H1 (cell line): ENCODE data around the gene ZBTB43. TPM values are rescaled to one million over a fixed set of nuclear protein-coding genes. Genes with fewer than 3 reads are reported as not detected.

ENCODE experiments used
- CTCF ChIA-PET: fragments of 300-600 bp; sonication (Branson Sonifier 250); formaldehyde crosslinking; loops from one replicate; lab custom pipeline; 2021; ENCODE audit not compliant: partially characterized antibody; lab: Charles Lee
- POLR2A ChIA-PET: fragments of 300-600 bp; sonication (Branson Sonifier 250); formaldehyde crosslinking; loops from one replicate; lab custom pipeline; 2021; ENCODE audit warnings: inconsistent platforms; ENCODE audit not compliant: partially characterized antibody; lab: Charles Lee
- DNase-seq, 2 experiments: peaks; one replicate each; pipeline versions ENCODE4 v3.0.0 to v3.0.0-alpha.2; 2010 to 2022; ENCODE audit warnings: low spot score in 2 of 2, low read depth in 1 of 2, mixed read lengths in 1 of 2
- FAIRE-seq: peaks from 2 replicates; lab custom pipeline; 2011; peaks lifted over from hg19 to GRCh38; lab: Jason Lieb, UNC
- H2AFZ ChIP-seq: 2 replicates; pipeline ENCODE4 v1.8.1; 2012; ENCODE audit warnings: low read length, inconsistent platforms
- H2AK5ac ChIP-seq: 2 replicates; pipeline ENCODE4 v1.6.1; 2013; ENCODE audit warnings: low read depth, low read length
- H2BK120ac ChIP-seq: replicated peaks from 2 replicates; pipeline ENCODE3; 2013; ENCODE audit warnings: low read depth, low read length, inconsistent platforms
- H2BK12ac ChIP-seq: 2 replicates; pipeline ENCODE4 v1.6.1; 2013; ENCODE audit warnings: low read depth, low read length
- H2BK15ac ChIP-seq: 2 replicates; pipeline ENCODE4 v1.6.1; 2013; ENCODE audit warnings: low read length
- H2BK20ac ChIP-seq: 2 replicates; pipeline ENCODE4 v1.6.1; 2013; ENCODE audit warnings: low read length
- H2BK5ac ChIP-seq: 2 replicates; pipeline ENCODE4 v1.6.1; 2013; ENCODE audit warnings: low read depth, low read length
- H3K14ac ChIP-seq: 2 replicates; pipeline ENCODE4 v1.6.1; 2013; ENCODE audit warnings: inconsistent platforms; ENCODE audit not compliant: insufficient read length
- H3K18ac ChIP-seq: 2 replicates; pipeline ENCODE4 v1.6.1; 2013; ENCODE audit warnings: low read length; ENCODE audit errors: extremely low read depth
- H3K23ac ChIP-seq: 2 replicates; pipeline ENCODE4 v1.6.1; 2013; ENCODE audit warnings: inconsistent platforms; ENCODE audit not compliant: insufficient read length
- H3K23me2 ChIP-seq: 2 replicates; pipeline ENCODE4 v1.6.1; 2013; ENCODE audit warnings: low read depth, low read length
- H3K27ac ChIP-seq: 2 replicates; pipeline ENCODE4 v1.6.1; 2011; ENCODE audit warnings: low read depth, low read length, inconsistent platforms
- H3K27me3 ChIP-seq, 4 experiments: replicated peaks in 1 of 4; 1 replicate in 1 of 4; 2 replicates in 3 of 4; pipeline versions ENCODE4 v1.6.1 to v1.8.1; 2011 to 2013; ENCODE audit warnings: low read length in 3 of 4, mild to moderate bottlenecking in 3 of 4, inconsistent platforms in 2 of 4, mixed read lengths in 2 of 4, moderate library complexity in 1 of 4; ENCODE audit not compliant: control insufficient read depth in 3 of 4, insufficient read depth in 3 of 4; ENCODE audit errors: extremely low read depth in 1 of 4
- H3K36me3 ChIP-seq, 4 experiments: 2 replicates each; pipeline versions ENCODE4 v1.6.1 to v1.8.1; 2011 to 2013; ENCODE audit warnings: mild to moderate bottlenecking in 4 of 4, low read length in 3 of 4, moderate library complexity in 2 of 4, control low read depth in 1 of 4, inconsistent platforms in 1 of 4; ENCODE audit not compliant: insufficient read depth in 4 of 4, control insufficient read depth in 2 of 4
- H3K4ac ChIP-seq: replicated peaks from 2 replicates; pipeline ENCODE3; 2013; ENCODE audit warnings: low read length, low read depth, mixed read lengths, inconsistent platforms; ENCODE audit not compliant: insufficient read length
- H3K4me1 ChIP-seq, 4 experiments: replicated peaks in 1 of 4; 1 replicate in 1 of 4; 2 replicates in 3 of 4; pipeline versions ENCODE4 v1.6.1 to v1.8.1; 2011 to 2013; ENCODE audit warnings: low read length in 3 of 4, inconsistent platforms in 2 of 4, mixed read lengths in 1 of 4; ENCODE audit not compliant: insufficient read depth in 4 of 4, control insufficient read depth in 3 of 4
- H3K4me2 ChIP-seq, 2 experiments: 2 replicates each; pipeline versions ENCODE4 v1.6.1 to v1.8.1; 2011 to 2013; ENCODE audit warnings: low read depth in 2 of 2, low read length in 2 of 2, control low read depth in 1 of 2, inconsistent platforms in 1 of 2, mild to moderate bottlenecking in 1 of 2; ENCODE audit not compliant: insufficient read depth in 1 of 2
- H3K4me3 ChIP-seq, 4 experiments: fragments of 200-600, 300-600 bp in 1 of 4; sonication (generic), shearing (Covaris generic), sonication (Bioruptor Twin) in 1 of 4; 2 replicates each; pipeline versions ENCODE4 v1.5.1 to v1.8.1; 2011 to 2016; ENCODE audit warnings: low read length in 4 of 4, low read depth in 3 of 4, control low read depth in 2 of 4, inconsistent platforms in 2 of 4, mild to moderate bottlenecking in 2 of 4, mixed read lengths in 1 of 4, moderate library complexity in 1 of 4; ENCODE audit not compliant: insufficient read depth in 2 of 4; ENCODE audit errors: extremely low read depth in 1 of 4
- H3K56ac ChIP-seq: replicated peaks from 2 replicates; pipeline ENCODE3; 2013; ENCODE audit warnings: low read depth, mild to moderate bottlenecking, mixed read lengths, low read length, inconsistent platforms; ENCODE audit not compliant: insufficient read length
- H3K79me1 ChIP-seq: 2 replicates; pipeline ENCODE4 v1.6.1; 2013; ENCODE audit warnings: low read depth, low read length, control low read depth
- H3K79me2 ChIP-seq, 2 experiments: 2 replicates each; pipeline versions ENCODE4 v1.6.1 to v1.8.1; 2012 to 2013; ENCODE audit warnings: low read length in 2 of 2, mild to moderate bottlenecking in 2 of 2, inconsistent platforms in 1 of 2; ENCODE audit not compliant: insufficient read depth in 2 of 2, control insufficient read depth in 1 of 2
- H3K9ac ChIP-seq, 4 experiments: replicated peaks in 1 of 4; 1 replicate in 1 of 4; 2 replicates in 3 of 4; pipeline versions ENCODE4 v1.6.1 to v1.8.1; 2011 to 2013; ENCODE audit warnings: low read depth in 3 of 4, low read length in 3 of 4, control low read depth in 2 of 4, mild to moderate bottlenecking in 2 of 4, moderate library complexity in 2 of 4, inconsistent platforms in 1 of 4; ENCODE audit errors: extremely low read depth in 1 of 4
- H3K9me3 ChIP-seq, 2 experiments: 2 replicates each; pipeline versions ENCODE4 v1.6.1 to v1.8.1; 2012 to 2013; ENCODE audit warnings: mild to moderate bottlenecking in 2 of 2, moderate library complexity in 2 of 2, control low read depth in 1 of 2, inconsistent platforms in 1 of 2, low read depth in 1 of 2, low read length in 1 of 2, mixed read lengths in 1 of 2; ENCODE audit not compliant: insufficient read depth in 2 of 2
- H4K20me1 ChIP-seq, 2 experiments: replicated peaks in 1 of 2; 2 replicates each; pipeline versions ENCODE3 to v1.8.1; 2011 to 2013; ENCODE audit warnings: inconsistent platforms in 2 of 2, low read length in 2 of 2, mild to moderate bottlenecking in 1 of 2; ENCODE audit not compliant: insufficient read depth in 2 of 2, control insufficient read depth in 1 of 2
- H4K5ac ChIP-seq: 2 replicates; pipeline ENCODE4 v1.6.1; 2013; ENCODE audit warnings: low read length, low read depth, mixed read lengths, inconsistent platforms; ENCODE audit not compliant: insufficient read length
- H4K8ac ChIP-seq: 2 replicates; pipeline ENCODE4 v1.8.0; 2013; ENCODE audit warnings: mild to moderate bottlenecking, moderate library complexity, low read length, inconsistent platforms; ENCODE audit not compliant: insufficient read depth; ENCODE audit errors: extremely low read depth
- H4K91ac ChIP-seq: replicated peaks from 2 replicates; pipeline ENCODE3; 2013; ENCODE audit warnings: low read length, mixed read lengths, inconsistent platforms; ENCODE audit not compliant: insufficient read length
- BACH1 ChIP-seq: IDR thresholded peaks from 2 replicates; pipeline ENCODE4 v1.6.1; 2012; ENCODE audit warnings: low read length, improper control_type of control experiment
- CBX5 ChIP-seq: fragments of 300-800, 300-1000 bp; sonication (generic); IDR thresholded peaks from 2 replicates; pipeline ENCODE4 v1.7.1; 2016; ENCODE audit warnings: antibody characterized with exemption, low read length, low read depth
- CEBPB ChIP-seq: IDR thresholded peaks from 2 replicates; pipeline ENCODE4 v1.6.1; 2012; ENCODE audit warnings: low read depth, low read length
- EP300 ChIP-seq, 2 experiments: IDR thresholded peaks; 1 replicate in 1 of 2; 2 replicates in 1 of 2; pipeline ENCODE4 v1.6.1; 2011 to 2012; ENCODE audit warnings: low read depth in 2 of 2, low read length in 2 of 2, mild to moderate bottlenecking in 2 of 2, borderline replicate concordance in 1 of 2, inconsistent platforms in 1 of 2, moderate library complexity in 1 of 2
- EZH2 ChIP-seq: fragments of 200-600 bp; sonication (generic); IDR thresholded peaks from 2 replicates; pipeline ENCODE4 v1.7.1; 2012; ENCODE audit warnings: low read depth, mild to moderate bottlenecking, moderate library complexity, low read length, inconsistent platforms; ENCODE audit not compliant: severe bottlenecking
- FOSL1 ChIP-seq: IDR thresholded peaks from 2 replicates; pipeline ENCODE4 v1.6.1; 2011; ENCODE audit warnings: mild to moderate bottlenecking, low read depth, low read length, moderate library complexity; ENCODE audit not compliant: insufficient read depth
- KDM1A ChIP-seq: fragments of 200-600, 300-600 bp; sonication (generic); IDR thresholded peaks from 2 replicates; pipeline ENCODE4 v1.7.1; 2016; ENCODE audit warnings: mild to moderate bottlenecking, low read length, borderline replicate concordance
- KDM4A ChIP-seq: IDR thresholded peaks from one replicate; pipeline ENCODE4 v1.7.1; 2012; ENCODE audit warnings: low read depth, mild to moderate bottlenecking, moderate library complexity, low read length, inconsistent platforms; ENCODE audit not compliant: severe bottlenecking
- KDM5A ChIP-seq: fragments of 200-600 bp; IDR thresholded peaks from 2 replicates; pipeline ENCODE4 v1.7.1; 2012; ENCODE audit warnings: mild to moderate bottlenecking, low read length, inconsistent platforms, mixed read lengths
- MAFK ChIP-seq: IDR thresholded peaks from 2 replicates; pipeline ENCODE4 v1.6.1; 2012; ENCODE audit warnings: low read depth, mild to moderate bottlenecking, improper control_type of control experiment, low read length
- SIN3A ChIP-seq, 2 experiments: IDR thresholded peaks in 1 of 2; conservative IDR thresholded peaks in 1 of 2; 2 replicates each; pipeline ENCODE4 v1.6.1; 2011 to 2012; ENCODE audit warnings: low read length in 2 of 2, improper control_type of control experiment in 1 of 2, low read depth in 1 of 2, mild to moderate bottlenecking in 1 of 2
- SIRT6 ChIP-seq: IDR thresholded peaks from one replicate; pipeline ENCODE4 v1.7.1; 2012; ENCODE audit warnings: low read length, inconsistent platforms
- SP2 ChIP-seq: IDR thresholded peaks from 2 replicates; pipeline ENCODE4 v1.6.1; 2012; ENCODE audit warnings: mild to moderate bottlenecking, low read length, inconsistent platforms
- YY1 ChIP-seq: IDR thresholded peaks from 2 replicates; pipeline ENCODE4 v1.6.1; 2011; ENCODE audit warnings: low read depth, mild to moderate bottlenecking, low read length
- ZNF274 ChIP-seq: IDR thresholded peaks from 2 replicates; pipeline ENCODE4 v1.7.0; 2012; ENCODE audit warnings: low read length, borderline replicate concordance; ENCODE audit errors: extremely low read depth
- whole genome bisulfite sequencing, 2 experiments: shearing (Covaris generic) in 1 of 2; methylation state at CpG; one replicate each; pipeline versions ENCODE4 v1.1.6 to v1.1.7; 2013 to 2015; ENCODE audit warnings: low lambda C conversion rate in 2 of 2, mixed read lengths in 2 of 2, inconsistent platforms in 1 of 2, low coverage in 1 of 2, missing lambda C conversion rate in 1 of 2; ENCODE audit not compliant: insufficient replicate concordance in 2 of 2, insufficient coverage in 1 of 2, insufficient read length in 1 of 2; ENCODE audit errors: extremely low coverage in 1 of 2, missing lambda C conversion rate in 1 of 2; 5-methylcytosine and 5-hydroxymethylcytosine counted together
- polyA plus RNA-seq, 7 experiments: library from polyadenylated mRNA; depleted of rRNA in 3 of 7; stranded (reverse) in 5 of 7; unstranded in 2 of 7; fragments of >200 nt in 5 of 7; fragments of 200-250 nt in 2 of 7; gene quantifications; 1 replicate in 5 of 7; 2 replicates in 1 of 7; 4 replicates in 1 of 7; pipeline versions ENCODE4 v1.2.1 to v1.2.3, GENCODE V29; 2011 to 2013; ENCODE audit warnings: missing spikeins in 2 of 7, mixed read lengths in 2 of 7
- total RNA-seq: library from RNA; stranded (reverse); fragmentation: NEBNext Ultra II Directional; extraction: Animal tissue kit (Norgen Biotek cat#: 25700); gene quantifications from 2 replicates; pipeline ENCODE4 v1.2.1, GENCODE V29; 2021

The ZBTB43 gene
- total and polyA plus RNA-seq, 2 of the 8 experiments (the other 6 are each of a cell fraction or from before 2014, with no cell fraction given) = 4.1 to 16.7 TPM

- H3K79me2 ChIP-seq = peaks cover 0 to 25% of the 10 kb centered on the region in 2 experiments; a peak in 3 of 4 replicates
- H3K79me1 ChIP-seq = peaks cover 2% of the 10 kb centered on the region; the same call in 1 of the 2 replicates
- H3K56ac ChIP-seq = no peak overlapping the region
- no peak overlapping the region for H2BK120ac ChIP-seq
- peaks cover 0 to 9% (median 3%) of the 10 kb centered on the region in 4 experiments; a peak in 4 of 8 replicates for H3K36me3 ChIP-seq
- H3K27me3 ChIP-seq = no peaks in the 10 kb centered on the region
- no peak for DNase-seq
- no peak overlapping the region for H4K8ac ChIP-seq
- H2BK20ac ChIP-seq = no peak overlapping the region
- no peak overlapping the region for H3K14ac ChIP-seq
- no peaks in the 10 kb centered on the region for H4K20me1 ChIP-seq
- H3K4me2 ChIP-seq = no peak overlapping the region
- POLR2A ChIA-PET = no interaction called here
- no peak overlapping the region for H4K5ac ChIP-seq
- H3K27ac ChIP-seq = no peak overlapping the region
- peaks cover 0 to 11% of the 10 kb centered on the region in 2 experiments; a peak in 1 of 4 replicates for H3K9me3 ChIP-seq
- no peak overlapping the region for H3K4me3 ChIP-seq
- no peak overlapping the region for H2AFZ ChIP-seq
- no peak overlapping the region for H2AK5ac ChIP-seq
- no peak overlapping the region for H3K23ac ChIP-seq
- no peak overlapping the region for H3K18ac ChIP-seq
- H3K4ac ChIP-seq = no peak overlapping the region
- no peak overlapping the region for H3K9ac ChIP-seq
- H3K4me1 ChIP-seq = no peaks in the 10 kb centered on the region
- no peak overlapping the region for H4K91ac ChIP-seq
- FAIRE-seq = no peak
- 100% methylated on average over 1 of the region's 1 CpG; no CpG with 5 or more reads in 1 of the 2 experiments for WGBS, 2 experiments
- no peaks in the 10 kb centered on the region for H3K23me2 ChIP-seq
- no peak overlapping the region for H2BK12ac ChIP-seq
- no peak overlapping the region for H2BK5ac ChIP-seq
- H2BK15ac ChIP-seq = no peak overlapping the region
- CTCF ChIA-PET = no interaction called here
- no peak for TF ChIP-seq EP300 (IDR thresholded peaks at IDR 0.05; ENCODE audit: borderline replicate concordance in 1 of 2, low read depth in 2 of 2, low read length in 2 of 2)
- no peak for TF ChIP-seq YY1
- no peak for TF ChIP-seq ZNF274
- TF ChIP-seq SIN3A (conservative IDR thresholded peaks at IDR 0.05 in 1 of 2, IDR thresholded peaks at IDR 0.05 in 1 of 2; ENCODE audit: low read depth in 1 of 2, low read length in 2 of 2) = no peak
- TF ChIP-seq KDM5A = no peak
- no peak for TF ChIP-seq SIRT6
- no peak for TF ChIP-seq MAFK
- TF ChIP-seq BACH1 = no peak
- TF ChIP-seq EZH2 = no peak
- TF ChIP-seq FOSL1 = no peak
- no peak for TF ChIP-seq KDM4A
- TF ChIP-seq SP2 = no peak
- no peak for TF ChIP-seq CBX5
- TF ChIP-seq CEBPB = no peak
- no peak for TF ChIP-seq KDM1A
Observed at GRCh38 chr9:126822873-126823272, 18.0 kb downstream of the ZBTB43 start.
